Measurements from ENCODE around the gene MYL7. TPM values are rescaled to one million over a fixed set of nuclear protein-coding genes. Genes with fewer than 3 reads are reported as not detected.
A peak's percentile ranks its signal among the peaks of the same experiment; 100 is the strongest.

MYL7 gene
- total RNA-seq, 4 donors from 2014 or later = not detected

GRCh38 chr7:44121761-44122420 is 19.2 kb downstream of the MYL7 start:
- Histone ChIP-seq H3K4me1 (peaks cover 5 to 56% (median 13%) of the 10 kb centered on the region in 3 donors), H3K27ac (peak overlapping the region in 3 of 4 donors; percentile 92 to 94 (median 93)), H3K4me3 (no peak overlapping the region), H3K36me3 (peaks cover 0 to 49% of the 10 kb centered on the region in 2 donors), H3K9me3 (no peaks in the 10 kb centered on the region), H3K27me3 (no peaks in the 10 kb centered on the region)
- TF ChIP-seq POLR2A (IDR thresholded peaks at IDR 0.05) = no peak
- no peak for TF ChIP-seq CTCF (IDR thresholded peaks at IDR 0.05)
- TF ChIP-seq POLR2AphosphoS5 (IDR thresholded peaks at IDR 0.05) = no peak
- 91 to 100% methylated on average over 1 to 4 of the region's 12 CpGs for WGBS, 2 donors (ENCODE audit: low coverage in 1 of 2)
- ATAC-seq = no peak

- H3K4me3 ChIP-seq = no peak overlapping the region
- H3K4me1 ChIP-seq = peaks cover 5 to 56% (median 13%) of the 10 kb centered on the region in 3 donors
- WGBS, 2 donors (ENCODE audit: low coverage in 1 of 2) = 74 to 82% methylated on average over 3 to 4 of the region's 6 CpGs
- H3K36me3 ChIP-seq = peaks cover 0 to 64% of the 10 kb centered on the region in 2 donors
- ATAC-seq = no peak
- H3K27ac ChIP-seq = no peak overlapping the region
- H3K27me3 ChIP-seq = no peaks in the 10 kb centered on the region
- no peak for TF ChIP-seq POLR2AphosphoS5 (IDR thresholded peaks at IDR 0.05)
- no peak for TF ChIP-seq POLR2A (IDR thresholded peaks at IDR 0.05)
- TF ChIP-seq EP300 (IDR thresholded peaks at IDR 0.05) = no peak
- TF ChIP-seq CTCF (IDR thresholded peaks at IDR 0.05) = no peak
- no peaks in the 10 kb centered on the region for H3K9me3 ChIP-seq
Measured at GRCh38 chr7:44120395-44120794, 20.7 kb downstream of the MYL7 start.

GRCh38 chr7:44119829-44120380 is 21.2 kb downstream of the MYL7 start:
- Histone ChIP-seq H3K27ac (no peak overlapping the region), H3K4me3 (no peak overlapping the region), H3K4me1 (peaks cover 5 to 60% (median 13%) of the 10 kb centered on the region in 3 donors), H3K9me3 (no peaks in the 10 kb centered on the region), H3K36me3 (peaks cover 0 to 69% of the 10 kb centered on the region in 2 donors), H3K27me3 (no peaks in the 10 kb centered on the region)
- WGBS, 2 donors (ENCODE audit: low coverage in 1 of 2) = 85% methylated on average over 2 of the region's 8 CpGs; no CpG with 5 or more reads in 1 of the 2 donors
- TF ChIP-seq CTCF (IDR thresholded peaks at IDR 0.05) = no peak
- TF ChIP-seq EP300 (IDR thresholded peaks at IDR 0.05) = no peak
- no peak for TF ChIP-seq POLR2AphosphoS5 (IDR thresholded peaks at IDR 0.05)
- TF ChIP-seq POLR2A (IDR thresholded peaks at IDR 0.05) = no peak
- ATAC-seq = no peak

GRCh38 chr7:44117801-44118429 is 23.2 kb downstream of the MYL7 start:
- Histone ChIP-seq H3K27me3 (no peaks in the 10 kb centered on the region), H3K4me3 (no peak overlapping the region), H3K36me3 (peaks cover 0 to 88% of the 10 kb centered on the region in 2 donors), H3K27ac (no peak overlapping the region), H3K4me1 (peaks cover 5 to 60% (median 13%) of the 10 kb centered on the region in 3 donors), H3K9me3 (no peaks in the 10 kb centered on the region)
- TF ChIP-seq CTCF (IDR thresholded peaks at IDR 0.05) (no peak), POLR2A (IDR thresholded peaks at IDR 0.05) (no peak), EP300 (IDR thresholded peaks at IDR 0.05) (no peak), POLR2AphosphoS5 (IDR thresholded peaks at IDR 0.05) (no peak)
- WGBS, 2 donors (ENCODE audit: low coverage in 1 of 2) = 80 to 95% methylated on average over 3 of the region's 13 CpGs
- no peak for ATAC-seq

All from gastroesophageal sphincter (tissue), 4 donors.